ENCODE measurements around the gene PALM2AKAP2. TPM values are rescaled to one million over a fixed set of nuclear protein-coding genes. Genes with fewer than 3 reads are reported as not detected.

Gene PALM2AKAP2
- polyA plus RNA-seq, 1 experiment, result 8.7 TPM

DNA sequence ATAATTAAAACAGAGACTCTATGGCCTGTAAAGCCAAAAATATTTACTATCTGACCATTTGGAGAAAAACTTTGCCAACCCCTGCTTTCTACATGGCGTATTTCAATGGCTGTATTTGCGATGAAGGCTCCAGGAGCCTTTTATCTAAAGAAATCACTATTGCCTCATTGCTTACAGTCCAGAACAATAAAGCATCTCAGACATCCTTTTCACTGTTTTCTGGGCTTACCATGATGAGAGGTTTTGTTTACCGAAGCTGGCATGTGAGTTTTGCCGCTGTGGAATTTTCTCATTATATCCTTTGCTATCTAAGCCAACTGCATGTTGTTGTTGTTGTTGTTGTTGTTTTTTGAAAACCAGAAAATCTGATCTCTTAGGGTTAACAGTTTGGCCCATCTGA is 13.9 kb downstream of the PALM2AKAP2 start:
- Histone ChIP-seq H3K27me3 (ENCODE audit: control insufficient read depth, insufficient read depth, low read length) (no peaks in the 10 kb centered on the region), H3K36me3 (ENCODE audit: control insufficient read depth, insufficient read depth, low read length) (no peaks in the 10 kb centered on the region), H3K4me3 (ENCODE audit: low read depth, low read length) (no peak overlapping the region)
- ChIA-PET POLR2A (no interaction called here), CTCF (no interaction called here)
- TF ChIP-seq, protein P1, sequence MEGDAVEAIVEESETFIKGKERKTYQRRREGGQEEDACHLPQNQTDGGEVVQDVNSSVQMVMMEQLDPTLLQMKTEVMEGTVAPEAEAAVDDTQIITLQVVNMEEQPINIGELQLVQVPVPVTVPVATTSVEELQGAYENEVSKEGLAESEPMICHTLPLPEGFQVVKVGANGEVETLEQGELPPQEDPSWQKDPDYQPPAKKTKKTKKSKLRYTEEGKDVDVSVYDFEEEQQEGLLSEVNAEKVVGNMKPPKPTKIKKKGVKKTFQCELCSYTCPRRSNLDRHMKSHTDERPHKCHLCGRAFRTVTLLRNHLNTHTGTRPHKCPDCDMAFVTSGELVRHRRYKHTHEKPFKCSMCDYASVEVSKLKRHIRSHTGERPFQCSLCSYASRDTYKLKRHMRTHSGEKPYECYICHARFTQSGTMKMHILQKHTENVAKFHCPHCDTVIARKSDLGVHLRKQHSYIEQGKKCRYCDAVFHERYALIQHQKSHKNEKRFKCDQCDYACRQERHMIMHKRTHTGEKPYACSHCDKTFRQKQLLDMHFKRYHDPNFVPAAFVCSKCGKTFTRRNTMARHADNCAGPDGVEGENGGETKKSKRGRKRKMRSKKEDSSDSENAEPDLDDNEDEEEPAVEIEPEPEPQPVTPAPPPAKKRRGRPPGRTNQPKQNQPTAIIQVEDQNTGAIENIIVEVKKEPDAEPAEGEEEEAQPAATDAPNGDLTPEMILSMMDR (IDR thresholded peaks at IDR 0.05; ENCODE audit: insufficient read depth, low read depth, low read length), result no peak
- no peak for DNase-seq (ENCODE audit: low read depth)

DNA sequence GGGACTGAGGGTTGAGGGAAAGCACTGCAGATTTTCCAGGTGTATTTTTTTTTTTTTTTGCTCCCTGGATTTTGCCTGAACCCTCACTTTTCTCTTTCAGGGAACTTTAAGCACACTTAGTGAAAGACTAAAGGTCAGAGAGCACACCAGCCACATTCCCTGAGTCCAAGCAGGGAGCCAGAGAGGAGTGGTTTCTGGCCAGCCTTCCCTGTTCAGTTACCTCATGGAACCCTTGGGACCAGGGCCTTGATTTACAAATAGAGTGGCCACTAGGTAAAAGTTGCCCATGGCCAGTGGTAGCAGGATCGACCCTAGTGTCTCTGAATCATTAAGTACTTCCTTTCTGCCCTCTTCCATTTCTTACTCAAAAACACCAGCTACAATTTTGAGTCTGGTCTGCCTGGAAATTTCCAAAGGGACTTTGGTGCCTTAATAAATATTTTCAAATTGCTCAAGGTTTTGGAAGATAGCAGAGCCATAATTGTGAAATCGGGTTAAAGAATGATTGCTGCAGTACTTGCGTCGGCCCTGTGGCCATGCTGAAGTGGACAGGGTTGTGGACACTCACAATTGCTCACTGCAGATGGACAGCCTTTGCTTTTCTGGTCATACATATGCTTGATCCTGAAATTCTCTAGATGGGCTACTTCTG is 14.5 kb downstream of the PALM2AKAP2 start:
- TF ChIP-seq, protein P1 (IDR thresholded peaks at IDR 0.05; ENCODE audit: insufficient read depth, low read depth, low read length), result no peak
- POLR2A ChIA-PET, result no interaction called here
- no peak for DNase-seq (ENCODE audit: low read depth)
- no peaks in the 10 kb centered on the region for H3K36me3 ChIP-seq (ENCODE audit: control insufficient read depth, insufficient read depth, low read length)
- H3K27me3 ChIP-seq (ENCODE audit: control insufficient read depth, insufficient read depth, low read length), result no peaks in the 10 kb centered on the region
- CTCF ChIA-PET, result interaction anchor here (0.6 to 1.5 kb wide), 2 partner anchors 22 to 731 kb away, joined by 5 read pairs; no protein-coding TSS in a partner anchor
- no peak overlapping the region for H3K4me3 ChIP-seq (ENCODE audit: low read depth, low read length)

DNA sequence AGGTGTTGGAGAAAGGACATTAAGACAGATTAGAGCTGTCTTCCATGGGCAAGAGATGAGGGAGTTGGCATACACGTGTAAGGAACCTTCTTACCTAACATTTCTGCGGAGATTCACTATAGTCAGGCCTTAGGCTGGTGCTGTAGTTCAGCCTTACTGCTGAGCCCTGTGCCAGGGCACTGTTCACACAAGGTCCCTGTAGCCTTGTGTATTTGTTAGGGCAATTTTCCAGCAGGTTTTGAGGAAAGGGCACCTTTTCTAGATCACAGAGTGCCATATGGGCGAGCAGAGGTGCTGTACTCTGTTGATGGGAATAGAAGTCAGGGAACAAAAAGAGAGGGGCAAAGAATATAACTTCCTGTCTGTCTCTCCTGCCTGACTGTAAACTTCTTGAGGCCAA is 15.6 kb downstream of the PALM2AKAP2 start:
- CTCF ChIA-PET, result interaction anchor here (1.5 kb wide), 1 partner anchor 21 kb away, joined by 5 read pairs; no protein-coding TSS in a partner anchor
- no peaks in the 10 kb centered on the region for H3K36me3 ChIP-seq (ENCODE audit: control insufficient read depth, insufficient read depth, low read length)
- no peak overlapping the region for H3K4me3 ChIP-seq (ENCODE audit: low read depth, low read length)
- POLR2A ChIA-PET, result no interaction called here
- no peak for DNase-seq (ENCODE audit: low read depth)
- no peaks in the 10 kb centered on the region for H3K27me3 ChIP-seq (ENCODE audit: control insufficient read depth, insufficient read depth, low read length)
- TF ChIP-seq, protein P1 (IDR thresholded peaks at IDR 0.05; ENCODE audit: insufficient read depth, low read depth, low read length), result no peak

DNA sequence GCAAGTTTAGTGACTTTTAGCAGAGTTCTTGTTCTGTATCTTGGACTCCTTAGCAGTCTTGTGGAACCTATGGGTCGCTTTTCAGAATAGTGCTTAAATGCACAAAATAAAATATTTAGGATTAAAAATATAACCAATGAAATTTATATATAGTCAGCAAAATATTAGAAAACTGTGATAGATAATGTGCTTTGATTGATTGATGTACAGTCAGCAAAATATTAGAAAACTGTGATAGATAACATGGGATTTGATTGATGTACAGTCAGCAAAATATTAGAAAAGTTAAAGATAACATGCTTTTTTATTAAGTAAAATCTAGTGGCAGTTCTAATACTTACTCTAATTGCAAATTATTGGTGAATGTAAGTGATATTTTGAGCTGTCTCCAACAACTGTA is 16.1 kb downstream of the PALM2AKAP2 start:
- Histone ChIP-seq H3K27me3 (ENCODE audit: control insufficient read depth, insufficient read depth, low read length) (no peaks in the 10 kb centered on the region), H3K36me3 (ENCODE audit: control insufficient read depth, insufficient read depth, low read length) (no peaks in the 10 kb centered on the region), H3K4me3 (ENCODE audit: low read depth, low read length) (no peak overlapping the region)
- ChIA-PET POLR2A (no interaction called here), CTCF (interaction anchor here (1.5 kb wide), 1 partner anchor 21 kb away, joined by 5 read pairs; no protein-coding TSS in a partner anchor)
- TF ChIP-seq, protein P1 (IDR thresholded peaks at IDR 0.05; ENCODE audit: insufficient read depth, low read depth, low read length), result no peak
- no peak for DNase-seq (ENCODE audit: low read depth)

DNA sequence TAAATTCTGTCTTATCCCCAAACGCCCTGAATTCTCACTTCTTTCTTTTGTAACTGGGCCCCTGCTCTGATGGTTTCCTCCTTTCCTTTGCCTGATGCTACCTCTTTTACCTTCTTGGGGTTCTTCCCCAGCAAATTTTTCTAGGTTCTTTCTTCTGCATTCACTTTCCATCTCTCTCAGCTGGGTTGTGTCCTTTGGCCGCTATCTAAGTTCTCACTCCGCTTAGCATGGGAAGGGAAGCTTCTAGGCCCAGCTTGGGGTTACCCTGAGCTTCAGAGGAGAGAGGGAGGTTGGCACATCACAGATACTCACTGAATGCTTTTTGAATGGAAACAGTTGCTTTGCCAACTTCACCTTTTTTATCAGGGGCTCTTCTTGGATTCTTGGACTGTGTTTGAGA is 17.0 kb downstream of the PALM2AKAP2 start:
- ChIA-PET POLR2A (no interaction called here), CTCF (interaction anchor here (1.2 kb wide), 1 partner anchor 21 kb away, joined by 5 read pairs; no protein-coding TSS in a partner anchor)
- Histone ChIP-seq H3K36me3 (ENCODE audit: control insufficient read depth, insufficient read depth, low read length) (no peaks in the 10 kb centered on the region), H3K4me3 (ENCODE audit: low read depth, low read length) (no peak overlapping the region), H3K27me3 (ENCODE audit: control insufficient read depth, insufficient read depth, low read length) (no peaks in the 10 kb centered on the region)
- TF ChIP-seq, protein P1 (IDR thresholded peaks at IDR 0.05; ENCODE audit: insufficient read depth, low read depth, low read length), result no peak
- no peak for DNase-seq (ENCODE audit: low read depth)
